K562 (cell line): ENCODE results near the gene NPB. TPM values are rescaled to one million over a fixed set of nuclear protein-coding genes. Genes with fewer than 3 reads are reported as not detected.

Source experiments
- ATAC-seq: fragments of 200-7000 bp; cut with Tn5 transposase; 3 replicates; pipeline ENCODE4 v1.9.1; 2020; ENCODE audit warnings: moderate library complexity
- BruUV-seq: library from RNA; stranded (reverse); fragments of 400-500 nt; replicated peaks from 2 replicates; lab custom pipeline; 2021; lab: Mats Ljungman, UMichigan
- CTCF ChIA-PET: fragments of 300-600 bp; formaldehyde crosslinking; extraction: SDS; loops from one replicate; lab custom pipeline; 2021; ENCODE audit warnings: low intra/inter-chr PET ratio; lab: Yijun Ruan, JAX
- POLR2A ChIA-PET: fragments of 300-600, 350-650 bp; sonication (Branson Sonifier 250); formaldehyde crosslinking; extraction: SDS; loops from one replicate; lab custom pipeline; 2021; ENCODE audit warnings: antibody characterized with exemption, inconsistent platforms; lab: Yijun Ruan, JAX
- DNase-seq, 4 experiments: peaks; one replicate each; pipeline versions ENCODE4 v3.0.0 to v3.0.0-alpha.2; 2011 to 2018; ENCODE audit warnings: low spot score in 3 of 4, mixed read lengths in 3 of 4; ENCODE audit errors: extremely low read depth in 1 of 4
- FAIRE-seq: peaks from 2 replicates; lab custom pipeline; 2011; peaks lifted over from hg19 to GRCh38; lab: Jason Lieb, UNC
- H2AFZ ChIP-seq: 2 replicates; pipeline ENCODE4 v1.6.0; 2011; ENCODE audit warnings: low read depth, low read length, control low read depth, inconsistent platforms
- H3K27ac ChIP-seq: fragments of 200-600 bp; 3 replicates; pipeline ENCODE4 v1.8.0; 2011; ENCODE audit warnings: low read depth, mild to moderate bottlenecking, control low read depth, inconsistent platforms, low read length, moderate library complexity, mixed read lengths; ENCODE audit errors: extremely low read depth
- H3K27me3 ChIP-seq, 2 experiments: fragments of 300-600 bp in 1 of 2; 2 replicates in 1 of 2; 3 replicates in 1 of 2; pipeline versions ENCODE4 v1.6.0 to v1.8.0; 2011; ENCODE audit warnings: inconsistent platforms in 2 of 2, low read length in 2 of 2, mild to moderate bottlenecking in 1 of 2, mixed read lengths in 1 of 2, moderate library complexity in 1 of 2; ENCODE audit not compliant: control insufficient read depth in 2 of 2, insufficient read depth in 2 of 2
- H3K36me3 ChIP-seq: fragments of 300-600 bp; 3 replicates; pipeline ENCODE4 v1.8.0; 2011; ENCODE audit warnings: mild to moderate bottlenecking, low read length, inconsistent platforms; ENCODE audit not compliant: control insufficient read depth, insufficient read depth
- H3K4me1 ChIP-seq, 2 experiments: fragments of 200-600 bp in 1 of 2; replicated peaks in 1 of 2; 2 replicates in 1 of 2; 3 replicates in 1 of 2; pipeline versions ENCODE4 v1.5.1 to v1.8.0; 2011; ENCODE audit warnings: inconsistent platforms in 2 of 2, low read length in 2 of 2, mild to moderate bottlenecking in 1 of 2, mixed read lengths in 1 of 2, moderate library complexity in 1 of 2; ENCODE audit not compliant: control insufficient read depth in 2 of 2, insufficient read depth in 2 of 2
- H3K4me2 ChIP-seq: 2 replicates; pipeline ENCODE4 v1.6.1; 2011; ENCODE audit warnings: low read length, control low read depth, inconsistent platforms, mixed read lengths; ENCODE audit not compliant: insufficient read depth
- H3K4me3 ChIP-seq: fragments of 200-600 bp; sonication (generic), shearing (Covaris generic); 2 replicates; pipeline ENCODE4 v1.5.1; 2016; ENCODE audit warnings: control low read depth, inconsistent platforms
- H3K79me2 ChIP-seq: fragments of 200-600 bp; 3 replicates; pipeline ENCODE4 v1.8.0; 2011; ENCODE audit warnings: low read length, inconsistent platforms; ENCODE audit not compliant: control insufficient read depth, insufficient read depth
- H3K9ac ChIP-seq, 2 experiments: 2 replicates each; pipeline versions ENCODE4 v1.6.0 to v1.6.1; 2011; ENCODE audit warnings: low read depth in 2 of 2, low read length in 2 of 2, control low read depth in 1 of 2, inconsistent platforms in 1 of 2, mild to moderate bottlenecking in 1 of 2, mixed read lengths in 1 of 2; ENCODE audit not compliant: insufficient read depth in 1 of 2
- H3K9me1 ChIP-seq: one replicate; pipeline ENCODE4 v1.6.0; 2011; ENCODE audit warnings: inconsistent platforms, mild to moderate bottlenecking, low read length, moderate library complexity; ENCODE audit not compliant: control insufficient read depth, insufficient read depth
- H3K9me3 ChIP-seq: replicated peaks from 2 replicates; pipeline ENCODE4 v1.5.1; 2011; ENCODE audit warnings: low read depth, low read length, inconsistent platforms; ENCODE audit not compliant: control insufficient read depth, insufficient read depth
- H4K20me1 ChIP-seq: replicated peaks from 2 replicates; pipeline ENCODE4 v1.6.1; 2011; ENCODE audit warnings: low read length, inconsistent platforms, mixed read lengths; ENCODE audit not compliant: control insufficient read depth, insufficient read depth
- FOSL1 ChIP-seq: fragments of 200-800 bp; sonication (Bioruptor generic); conservative IDR thresholded peaks from 2 replicates; pipeline ENCODE4 v1.6.1; 2016; ENCODE audit warnings: missing genetic modification characterization, missing compliant biosample characterization
- POLR2G ChIP-seq: fragments of 200-400 bp; formaldehyde crosslinking; IDR thresholded peaks from 2 replicates; pipeline ENCODE4 v1.6.1; 2017; ENCODE audit warnings: low read depth, mild to moderate bottlenecking, antibody characterized with exemption, low read length, moderate library complexity
- RBFOX2 ChIP-seq: fragments of 200-400 bp; formaldehyde crosslinking; IDR thresholded peaks from 2 replicates; pipeline ENCODE4 v1.6.1; 2017; ENCODE audit warnings: low read depth, mild to moderate bottlenecking, low read length, moderate library complexity
- RBM22 ChIP-seq: fragments of 200-400 bp; formaldehyde crosslinking; IDR thresholded peaks from 2 replicates; pipeline ENCODE4 v1.6.1; 2018; ENCODE audit warnings: low read length, low read depth; ENCODE audit not compliant: poor library complexity, severe bottlenecking
- SMARCA4 ChIP-seq: fragments of 450-650 bp; IDR thresholded peaks from 2 replicates; pipeline ENCODE4 v1.6.1; 2016
- ZNF224 ChIP-seq: sonication (generic); formaldehyde crosslinking; IDR thresholded peaks from 2 replicates; pipeline ENCODE4 v1.8.0; 2022; ENCODE audit warnings: mild to moderate bottlenecking, missing genetic modification reagents
- WGBS: fragments of 100-300 bp; shearing (Covaris generic); methylation state at CpG from one replicate; pipeline ENCODE4 v1.1.6; 2016; ENCODE audit warnings: low coverage, mixed read lengths; ENCODE audit not compliant: insufficient coverage; ENCODE audit errors: missing lambda C conversion rate; 5-methylcytosine and 5-hydroxymethylcytosine counted together
- in situ Hi-C: fragments of 300-500 bp; cut with MboI; formaldehyde crosslinking; loops from 4 replicates; pipeline ENCODE4 v1.15.0; 2018; ENCODE audit warnings: inconsistent platforms, mixed read lengths
- intact Hi-C: fragments of 100-400 bp; cut with micrococcal nuclease; formaldehyde crosslinking; loops from 2 replicates; pipeline ENCODE4 v1.14.2; 2022
- polyA plus RNA-seq, 8 experiments: library from polyadenylated mRNA; depleted of rRNA in 4 of 8; stranded (reverse) in 5 of 8; unstranded in 3 of 8; fragments of >200 nt; fragmentation: Nextera tagmentation in 2 of 8; fragmentation: Illumina TruSeq in 1 of 8; extraction: Ambion mirVana in 2 of 8; extraction: Trizol in 1 of 8; gene quantifications; 2 replicates each; pipeline versions ENCODE4 v1.2.1 to v1.2.3, GENCODE V29; 2011 to 2014; ENCODE audit warnings: inconsistent platforms in 1 of 8, missing spikeins in 1 of 8
- total RNA-seq, 7 experiments: library from RNA; depleted of rRNA in 6 of 7; stranded (reverse); fragments of >200 nt in 6 of 7; fragmentation: Illumina TruSeq in 2 of 7; extraction: Trizol in 2 of 7; gene quantifications; 2 replicates each; pipeline versions ENCODE4 v1.2.1 to v1.2.3, GENCODE V29; 2011 to 2021; ENCODE audit warnings: low replicate concordance in 1 of 7
- TF ChIP-seq, protein P1 (sequence below): fragments of 250-450 bp; sonication (Bioruptor Pico); IDR thresholded peaks from 2 replicates; pipeline ENCODE4 v1.5.0; 2020; ENCODE audit warnings: mild to moderate bottlenecking, borderline replicate concordance

NPB gene
- total and polyA plus RNA-seq, 9 of the 15 experiments (the other 6 are each of a cell fraction or from before 2014, with no cell fraction given), result 0.03 to 0.61 (median 0.14) TPM; not detected in 2

DNA sequence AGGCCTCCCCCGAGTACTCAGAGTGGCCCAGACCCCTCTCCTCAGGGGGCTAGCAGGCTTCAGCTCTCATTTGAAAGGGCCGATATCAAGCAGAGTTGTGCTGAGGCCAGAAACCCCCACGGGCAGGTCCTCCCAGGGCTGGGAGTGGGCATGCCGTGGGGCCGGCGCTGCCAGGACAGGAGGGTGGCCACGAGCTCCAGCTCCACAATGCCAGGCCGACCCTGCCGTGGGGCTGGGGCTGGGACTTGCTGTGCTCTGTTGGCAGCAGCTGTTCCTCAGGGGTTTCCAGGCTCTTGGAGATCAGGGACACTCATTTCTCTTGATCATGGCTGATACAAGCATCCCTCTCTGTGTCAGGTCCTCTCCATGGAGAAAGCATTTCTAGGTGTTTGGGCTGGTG lies 3.2 kb upstream of the NPB start:
- H3K79me2 ChIP-seq, result peaks cover 5% of the 10 kb centered on the region
- no peaks in the 10 kb centered on the region for H3K27me3 ChIP-seq
- ChIA-PET CTCF (no interaction called here), POLR2A (interaction anchor here (0.5 to 2.0 kb wide), 8 partner anchors 14 to 40 kb away, joined by 3 to 10 read pairs (median 3); no protein-coding TSS in a partner anchor)
- no TSS peak for BruUV-seq
- H4K20me1 ChIP-seq, result peaks cover 9% of the 10 kb centered on the region; the same call in 1 of the 2 replicates
- WGBS, result 86% methylated on average over 8 of the region's 9 CpGs
- in situ Hi-C loops (no loop called here), intact Hi-C loops (no loop called here)
- peak; percentile 47; the same call in 1 of the 2 replicates for TF ChIP-seq POLR2G
- no peak for TF ChIP-seq ZNF224 (CRISPR knock-in tag)
- TF ChIP-seq RBM22, result peak; percentile 85
- no peak for TF ChIP-seq SMARCA4
- TF ChIP-seq, protein P1, sequence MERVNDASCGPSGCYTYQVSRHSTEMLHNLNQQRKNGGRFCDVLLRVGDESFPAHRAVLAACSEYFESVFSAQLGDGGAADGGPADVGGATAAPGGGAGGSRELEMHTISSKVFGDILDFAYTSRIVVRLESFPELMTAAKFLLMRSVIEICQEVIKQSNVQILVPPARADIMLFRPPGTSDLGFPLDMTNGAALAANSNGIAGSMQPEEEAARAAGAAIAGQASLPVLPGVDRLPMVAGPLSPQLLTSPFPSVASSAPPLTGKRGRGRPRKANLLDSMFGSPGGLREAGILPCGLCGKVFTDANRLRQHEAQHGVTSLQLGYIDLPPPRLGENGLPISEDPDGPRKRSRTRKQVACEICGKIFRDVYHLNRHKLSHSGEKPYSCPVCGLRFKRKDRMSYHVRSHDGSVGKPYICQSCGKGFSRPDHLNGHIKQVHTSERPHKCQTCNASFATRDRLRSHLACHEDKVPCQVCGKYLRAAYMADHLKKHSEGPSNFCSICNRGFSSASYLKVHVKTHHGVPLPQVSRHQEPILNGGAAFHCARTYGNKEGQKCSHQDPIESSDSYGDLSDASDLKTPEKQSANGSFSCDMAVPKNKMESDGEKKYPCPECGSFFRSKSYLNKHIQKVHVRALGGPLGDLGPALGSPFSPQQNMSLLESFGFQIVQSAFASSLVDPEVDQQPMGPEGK (CRISPR knock-in tag), result no peak
- TF ChIP-seq RBFOX2, result peak; percentile 31
- 0 out of 2 replicates have a peak, but pooled peaks have one; percentile 5 for TF ChIP-seq FOSL1 (tag)
- no peak overlapping the region for H3K4me2 ChIP-seq
- no peak overlapping the region for H2AFZ ChIP-seq
- DNase-seq, result no peak
- peaks cover 66% of the 10 kb centered on the region; the same call in 2 of the 3 replicates for H3K36me3 ChIP-seq
- H3K9ac ChIP-seq, result peak overlapping the region in 1 of 2 experiments; percentile 37; a peak in 2 of 4 replicates
- FAIRE-seq, result no peak
- H3K4me1 ChIP-seq, result peaks cover 10 to 54% of the 10 kb centered on the region in 2 experiments
- no peak overlapping the region for H3K4me3 ChIP-seq
- H3K9me3 ChIP-seq, result no peaks in the 10 kb centered on the region
- H3K9me1 ChIP-seq, result peaks cover 3% of the 10 kb centered on the region
- H3K27ac ChIP-seq, result 0 out of 3 replicates have a peak overlapping the region, but pooled peaks have one; percentile 21
- ATAC-seq, result no peak
